Measurements from ENCODE around the gene VTI1A.

GRCh38 chr10:112724404-112724991, 277.5 kb downstream of the VTI1A start:
- no peak for TF ChIP-seq CTCF (IDR thresholded peaks at IDR 0.05)
- no peak for TF ChIP-seq POLR2A (IDR thresholded peaks at IDR 0.05)

Data from breast epithelium (tissue), 3 donors.